Mucosa of descending colon (tissue), 3 donors: ENCODE measurements around the gene TNFSF15. TPM values are rescaled to one million over a fixed set of nuclear protein-coding genes. Genes with fewer than 3 reads are reported as not detected.
A peak's percentile ranks its signal among the peaks of the same experiment; 100 is the strongest.
"Not testable (repeated sequence)": the region's sequence is repeated elsewhere in the genome, so short reads cannot be mapped to it uniquely, and the experiment has no call there.

Experiments used
- ATAC-seq: fragments of 200-7000 bp; cut with Tn5 transposase; one replicate; pipeline ENCODE4 v1.9.1; 2020; ENCODE audit warnings: mild to moderate bottlenecking, moderate library complexity
- DNase-seq, 3 donors: peaks; one replicate each; pipeline ENCODE4 v3.0.0-alpha.2; 2020
- H3K36me3 ChIP-seq: fragments of 200-600 bp; one replicate; pipeline ENCODE4 v1.8.0; 2021; ENCODE audit warnings: low read depth, mild to moderate bottlenecking
- H3K4me1 ChIP-seq: fragments of 200-600 bp; one replicate; pipeline ENCODE4 v1.8.0; 2021; ENCODE audit warnings: low read depth, mild to moderate bottlenecking
- H3K4me3 ChIP-seq: fragments of 200-600 bp; one replicate; pipeline ENCODE4 v1.8.0; 2021; ENCODE audit warnings: mild to moderate bottlenecking
- H3K9me3 ChIP-seq: fragments of 200-600 bp; one replicate; pipeline ENCODE4 v1.8.0; 2021; ENCODE audit warnings: mild to moderate bottlenecking
- intact Hi-C, 2 donors: fragments of 100-400 bp; cut with DNase I in 1 of 2; cut with micrococcal nuclease in 1 of 2; formaldehyde crosslinking; loops; one replicate each; pipeline versions ENCODE4 v1.11.0 to v1.11.1; 2022; cut with DNase I, micrococcal nuclease
- total RNA-seq, 3 donors: library from RNA; stranded (reverse); fragmentation: NEBNext Ultra II Directional in 2 of 3; extraction: Animal tissue kit (Norgen Biotek cat#: 25700) in 2 of 3; gene quantifications; one replicate each; pipeline versions ENCODE4 v1.2.1 to v1.2.4, GENCODE V29; 2021 to 2023
- TF ChIP-seq, protein P1 (sequence below): fragments of 200-600 bp; IDR thresholded peaks from one replicate; pipeline ENCODE4 v1.8.0; 2022; ENCODE audit warnings: antibody characterized with exemption, mild to moderate bottlenecking
- donor health status: DM: no; HTN: no; CAD: no; lungs with moderate emphysema.
- donor health status: DM: no; HTN: no; CAD: no.
- donor health status: DM: no; HTN: yes; CAD: no.

TNFSF15 gene
- total RNA-seq, 3 donors from 2014 or later = 0.80 to 8.7 (median 2.8) TPM

DNA sequence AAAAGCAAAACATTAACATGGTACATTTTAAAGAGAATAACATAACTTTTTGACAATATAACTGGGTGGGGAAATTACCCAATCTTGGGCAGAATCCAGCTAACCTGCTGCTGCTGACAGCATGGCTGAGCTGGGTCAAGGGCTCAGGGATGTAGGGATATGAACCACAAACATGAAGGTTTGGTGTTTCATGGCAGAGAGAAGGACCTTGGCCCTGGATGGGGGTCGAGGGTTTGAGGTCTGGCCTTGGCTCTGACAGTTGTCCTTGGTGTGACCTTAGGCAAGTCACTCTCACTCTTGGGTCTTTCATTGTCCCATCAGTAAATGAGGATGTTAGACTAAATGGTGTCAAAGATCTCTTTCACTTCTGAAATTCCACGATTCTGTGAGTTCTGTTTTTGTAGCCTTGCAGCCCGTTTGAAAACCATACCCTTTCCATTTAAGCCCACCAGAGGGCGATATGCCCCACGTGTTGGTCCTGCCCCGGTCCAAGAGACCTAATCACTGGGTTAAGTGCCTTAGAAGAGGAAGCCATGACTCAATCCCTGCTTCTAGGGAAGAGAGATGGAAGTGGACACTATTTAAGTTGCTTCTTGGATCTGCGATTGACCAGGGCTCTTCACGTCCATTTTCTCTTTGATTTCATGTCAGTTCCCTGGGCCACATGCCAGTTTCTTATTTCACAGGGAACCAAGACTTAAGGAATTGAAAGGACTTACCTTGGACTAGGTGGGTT, 67.1 kb downstream of the TNFSF15 start:
- no peak overlapping the region for H3K4me3 ChIP-seq
- no peaks in the 10 kb centered on the region for H3K9me3 ChIP-seq
- H3K36me3 ChIP-seq = no peaks in the 10 kb centered on the region
- intact Hi-C loops = loop anchor here (2.0 to 10.0 kb wide), 3 partner anchors 172 to 276 kb away; no protein-coding TSS in a partner anchor
- peak in 2 of 3 donors; percentile 70 to 84 for DNase-seq
- no peaks in the 10 kb centered on the region for H3K4me1 ChIP-seq
- TF ChIP-seq, protein P1, sequence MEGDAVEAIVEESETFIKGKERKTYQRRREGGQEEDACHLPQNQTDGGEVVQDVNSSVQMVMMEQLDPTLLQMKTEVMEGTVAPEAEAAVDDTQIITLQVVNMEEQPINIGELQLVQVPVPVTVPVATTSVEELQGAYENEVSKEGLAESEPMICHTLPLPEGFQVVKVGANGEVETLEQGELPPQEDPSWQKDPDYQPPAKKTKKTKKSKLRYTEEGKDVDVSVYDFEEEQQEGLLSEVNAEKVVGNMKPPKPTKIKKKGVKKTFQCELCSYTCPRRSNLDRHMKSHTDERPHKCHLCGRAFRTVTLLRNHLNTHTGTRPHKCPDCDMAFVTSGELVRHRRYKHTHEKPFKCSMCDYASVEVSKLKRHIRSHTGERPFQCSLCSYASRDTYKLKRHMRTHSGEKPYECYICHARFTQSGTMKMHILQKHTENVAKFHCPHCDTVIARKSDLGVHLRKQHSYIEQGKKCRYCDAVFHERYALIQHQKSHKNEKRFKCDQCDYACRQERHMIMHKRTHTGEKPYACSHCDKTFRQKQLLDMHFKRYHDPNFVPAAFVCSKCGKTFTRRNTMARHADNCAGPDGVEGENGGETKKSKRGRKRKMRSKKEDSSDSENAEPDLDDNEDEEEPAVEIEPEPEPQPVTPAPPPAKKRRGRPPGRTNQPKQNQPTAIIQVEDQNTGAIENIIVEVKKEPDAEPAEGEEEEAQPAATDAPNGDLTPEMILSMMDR = peak; percentile 54
- ATAC-seq = peak; percentile 99

DNA sequence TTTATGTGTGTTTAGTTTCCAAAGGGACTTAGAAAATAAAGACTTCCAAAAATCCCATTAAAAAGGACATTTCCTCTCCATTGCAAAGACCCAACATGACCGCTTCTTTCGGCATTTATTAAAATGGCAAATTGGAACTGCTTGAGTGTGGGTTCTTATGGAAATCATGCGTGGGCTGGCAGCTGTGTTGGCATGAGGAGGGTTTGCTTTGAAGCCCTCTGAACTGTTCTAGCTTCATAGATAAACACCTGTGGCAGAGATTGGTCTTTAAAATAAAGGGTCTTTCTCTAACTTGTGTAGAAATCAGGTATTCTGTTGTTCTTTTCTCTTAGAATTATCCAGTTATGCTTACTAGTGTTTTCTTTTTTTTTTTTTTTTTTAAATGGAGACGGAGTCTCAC, 68.0 kb downstream of the TNFSF15 start:
- H3K36me3 ChIP-seq = no peaks in the 10 kb centered on the region
- no peak overlapping the region for H3K4me3 ChIP-seq
- TF ChIP-seq, protein P1 = no peak
- no peaks in the 10 kb centered on the region for H3K4me1 ChIP-seq
- ATAC-seq = no peak
- intact Hi-C loops = loop anchor here (2.0 to 10.0 kb wide), 3 partner anchors 173 to 277 kb away; no protein-coding TSS in a partner anchor
- no peaks in the 10 kb centered on the region for H3K9me3 ChIP-seq
- no peak for DNase-seq

DNA sequence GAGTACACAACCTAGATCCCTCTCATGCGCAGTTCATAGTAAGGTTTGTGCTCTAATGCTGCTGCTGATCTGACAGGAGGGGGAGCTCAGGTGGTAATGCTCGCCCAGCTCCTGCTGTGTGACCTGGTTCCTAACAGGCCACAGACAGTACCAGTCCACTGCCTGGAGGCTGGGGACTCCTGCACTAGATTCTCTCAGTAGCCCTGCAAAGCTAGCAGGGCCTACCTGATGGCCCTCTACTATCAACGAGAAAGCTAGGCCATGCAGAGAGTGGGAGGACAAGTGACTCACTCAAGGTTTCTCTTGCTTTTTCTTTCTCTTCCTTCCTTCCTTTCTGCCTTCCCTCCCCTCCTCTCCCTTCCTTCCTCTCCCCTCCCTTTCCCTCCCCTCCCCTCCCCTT, 68.7 kb downstream of the TNFSF15 start:
- Histone ChIP-seq H3K4me3 (no peak overlapping the region), H3K36me3 (no peaks in the 10 kb centered on the region), H3K4me1 (no peaks in the 10 kb centered on the region), H3K9me3 (no peaks in the 10 kb centered on the region)
- intact Hi-C loops = loop anchor here (5.0 to 10.0 kb wide), 2 partner anchors 175 to 278 kb away; no protein-coding TSS in a partner anchor
- TF ChIP-seq, protein P1 = no peak
- no peak for ATAC-seq
- no peak for DNase-seq

DNA sequence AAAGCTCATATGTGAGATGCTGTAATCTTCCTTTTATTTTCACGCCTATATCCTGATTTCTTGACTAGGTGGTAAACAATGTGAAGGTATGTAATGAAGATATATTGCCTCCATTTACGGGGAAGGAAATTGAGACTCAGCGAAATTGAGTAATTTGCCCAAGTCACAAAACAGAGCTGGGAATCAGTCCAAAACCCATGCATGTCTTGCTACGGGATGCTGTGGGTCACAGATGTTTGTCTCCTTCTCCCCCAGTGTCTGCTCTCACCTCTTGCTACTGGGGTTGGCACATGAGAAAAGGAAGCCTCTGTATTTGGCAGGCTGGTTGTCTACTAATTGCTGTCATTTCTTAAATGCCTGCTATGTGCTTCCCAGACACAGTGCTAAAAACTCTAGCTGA, 70.1 kb downstream of the TNFSF15 start:
- DNase-seq (no peak), ATAC-seq (no peak)
- Histone ChIP-seq H3K36me3 (no peaks in the 10 kb centered on the region), H3K4me1 (peaks cover 4% of the 10 kb centered on the region), H3K4me3 (no peak overlapping the region), H3K9me3 (no peaks in the 10 kb centered on the region)
- TF ChIP-seq, protein P1 = no peak
- intact Hi-C loops = loop anchor here (5.0 to 10.0 kb wide), 2 partner anchors 177 to 279 kb away; no protein-coding TSS in a partner anchor

DNA sequence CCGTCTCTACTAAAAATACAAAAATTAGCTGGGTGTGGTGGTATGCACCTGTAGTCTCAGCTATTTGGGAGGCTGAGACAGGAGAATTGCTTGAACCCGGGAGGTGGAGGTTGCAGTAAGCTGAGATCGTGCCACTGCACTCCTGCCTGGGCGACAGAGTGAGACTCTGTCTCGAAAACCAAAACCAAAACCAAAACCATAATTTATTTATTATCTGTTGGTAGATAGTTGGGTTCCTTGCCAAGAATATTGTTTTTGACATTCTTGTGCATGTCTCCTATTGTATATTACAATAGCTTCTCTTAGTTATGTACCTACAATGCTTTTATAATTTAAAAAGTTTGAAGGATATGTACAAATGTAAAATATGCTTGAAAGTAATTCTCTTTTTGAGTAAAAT, 70.7 kb downstream of the TNFSF15 start:
- H3K36me3 ChIP-seq, H3K4me3 ChIP-seq, H3K9me3 ChIP-seq, ATAC-seq, H3K4me1 ChIP-seq, DNase-seq: not testable (repeated sequence)
- intact Hi-C loops = loop anchor here (5.0 to 10.0 kb wide), 2 partner anchors 177 to 280 kb away; no protein-coding TSS in a partner anchor

Other genes starting within 250 kb of the TNFSF15 start
- 10 to 100 TPM; 55.3 to 74.5 (median 69.9) TPM for gene ATP6V1G1, start 218.3 kb downstream of the TNFSF15 start, total RNA-seq
- 10 to 100 TPM in 1 of 3 donors, 1 to 10 TPM in 2; 6.6 to 16.9 (median 7.5) TPM for gene TMEM268, start 194.7 kb downstream of the TNFSF15 start, total RNA-seq
- gene TEX53, start 148.2 kb downstream of the TNFSF15 start, total RNA-seq = not detected
- not detected for gene TEX48, start 123.8 kb downstream of the TNFSF15 start, total RNA-seq
- 1 to 10 TPM; 1.0 to 1.3 (median 1.0) TPM for gene TNFSF8, start 124.6 kb upstream of the TNFSF15 start, total RNA-seq